HG02642 (cell line): ENCODE measurements around the gene KRT79.
"Not testable (repeated sequence)": the region's sequence is repeated elsewhere in the genome, so short reads cannot be mapped to it uniquely, and the experiment has no call there.

Experiments used
- ATAC-seq: cut with Tn5 transposase; IDR thresholded peaks from one replicate; pipeline ENCODE4 v1.9.1; 2021; ENCODE audit warnings: mild to moderate bottlenecking; ENCODE audit not compliant: unreplicated experiment, poor library complexity

KRT79 gene

DNA sequence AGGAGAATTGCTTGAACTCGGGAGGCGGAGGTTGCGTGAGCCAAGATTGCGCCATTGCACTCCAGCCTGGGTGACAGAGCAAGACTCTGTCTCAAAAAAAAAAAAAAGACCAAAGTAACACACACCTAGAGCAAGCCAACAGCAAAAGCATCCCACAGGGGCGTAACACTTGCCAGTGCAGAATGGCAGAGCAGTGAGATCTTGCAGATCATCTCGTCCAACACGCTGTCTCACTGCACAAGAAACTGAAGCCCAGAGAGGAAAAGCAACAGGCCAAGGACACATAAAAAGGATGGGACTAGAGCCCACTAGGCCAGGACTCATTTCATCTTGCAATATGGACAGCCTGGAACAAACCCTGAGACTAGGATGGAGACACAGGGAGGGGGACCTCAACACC is 27.4 kb upstream of the KRT79 start:
- no peak for ATAC-seq

DNA sequence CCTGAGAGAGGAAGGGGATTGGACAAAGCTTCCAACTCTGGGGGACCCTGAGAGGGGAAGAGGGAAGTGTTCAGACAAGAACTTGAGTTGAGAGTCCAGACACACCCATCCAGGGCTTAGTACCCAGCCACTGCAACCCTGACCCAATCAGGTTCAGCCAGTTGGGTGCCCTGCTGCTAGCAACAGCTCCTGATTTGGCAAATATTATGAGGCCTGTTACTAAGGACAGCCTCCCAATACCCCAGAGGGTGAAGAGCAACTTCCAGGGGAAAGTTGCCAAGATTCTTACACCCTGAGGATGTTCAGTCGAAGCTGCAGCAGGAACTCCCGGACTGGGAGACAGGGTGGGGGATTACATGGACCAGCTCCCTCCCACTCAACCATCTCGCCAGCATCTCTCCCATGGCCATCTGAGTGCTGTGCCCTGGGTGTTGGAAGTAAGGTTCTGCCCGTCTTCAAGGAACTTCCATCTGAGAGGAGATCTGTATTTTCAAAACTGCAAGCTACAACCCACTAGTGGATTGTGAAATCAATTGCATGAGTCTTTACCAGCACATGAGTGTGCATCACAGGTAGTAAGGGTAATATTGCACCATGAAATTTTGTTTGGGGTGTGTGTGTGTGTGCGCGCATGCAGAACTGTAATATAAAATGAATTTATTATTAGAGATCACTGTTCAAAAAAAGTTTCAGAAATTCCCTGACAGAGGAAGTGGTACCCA is 26.2 kb upstream of the KRT79 start:
- ATAC-seq = no peak

DNA sequence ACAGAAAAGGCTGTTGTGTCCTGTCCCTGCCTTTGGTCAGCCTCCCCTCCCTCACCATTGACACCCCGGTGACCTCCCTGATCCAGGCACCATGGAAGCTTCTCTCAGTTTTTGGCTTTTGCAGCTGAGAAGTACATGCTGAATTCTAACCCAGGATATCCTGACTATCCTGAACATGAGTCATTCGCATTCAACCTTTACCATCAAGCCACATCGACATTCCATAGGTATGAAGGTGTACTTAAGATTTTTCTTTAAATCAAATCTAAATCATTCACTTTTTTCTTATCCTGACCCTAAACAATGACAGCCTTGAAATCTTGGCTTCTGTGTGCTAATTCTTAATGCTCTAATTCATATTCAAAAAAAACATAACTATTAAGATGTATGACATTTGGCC is 23.4 kb upstream of the KRT79 start:
- ATAC-seq = no peak

DNA sequence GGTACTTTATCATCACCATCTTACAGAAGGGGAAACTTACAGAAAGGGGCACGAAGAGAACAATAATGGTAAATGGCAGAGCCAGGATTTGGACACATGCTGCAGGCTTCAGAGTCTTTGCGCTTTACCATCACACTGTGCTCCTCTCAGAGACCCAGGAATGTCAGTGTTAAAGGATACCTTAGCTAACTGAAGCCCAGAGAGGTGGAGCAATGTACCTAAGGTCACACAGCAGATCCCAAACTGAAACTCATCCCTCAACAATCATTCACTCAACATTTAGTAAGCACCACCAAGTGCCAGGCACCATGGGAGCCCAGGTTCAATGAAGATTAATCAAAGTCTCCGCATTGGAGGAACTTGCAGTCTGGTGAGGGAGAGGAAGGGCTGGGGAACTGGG is 22.7 kb upstream of the KRT79 start:
- no peak for ATAC-seq

DNA sequence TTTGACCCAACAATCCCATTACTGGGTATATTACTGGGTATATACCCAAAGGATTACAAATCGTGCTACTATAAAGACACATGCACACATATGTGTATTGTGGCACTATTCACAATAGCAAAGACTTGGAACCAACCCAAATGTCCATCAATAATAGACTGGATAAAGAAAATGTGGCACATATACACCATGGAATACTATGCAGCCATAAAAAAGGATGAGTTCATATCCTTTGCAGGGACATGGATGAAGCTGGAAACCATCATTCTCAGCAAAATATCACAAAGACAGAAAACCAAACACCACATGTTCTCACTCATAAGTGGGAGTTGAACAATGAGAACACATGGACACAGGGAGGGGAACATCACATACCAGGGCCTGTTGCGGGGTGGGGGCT is 22.0 kb upstream of the KRT79 start:
- not testable (repeated sequence) for ATAC-seq

DNA sequence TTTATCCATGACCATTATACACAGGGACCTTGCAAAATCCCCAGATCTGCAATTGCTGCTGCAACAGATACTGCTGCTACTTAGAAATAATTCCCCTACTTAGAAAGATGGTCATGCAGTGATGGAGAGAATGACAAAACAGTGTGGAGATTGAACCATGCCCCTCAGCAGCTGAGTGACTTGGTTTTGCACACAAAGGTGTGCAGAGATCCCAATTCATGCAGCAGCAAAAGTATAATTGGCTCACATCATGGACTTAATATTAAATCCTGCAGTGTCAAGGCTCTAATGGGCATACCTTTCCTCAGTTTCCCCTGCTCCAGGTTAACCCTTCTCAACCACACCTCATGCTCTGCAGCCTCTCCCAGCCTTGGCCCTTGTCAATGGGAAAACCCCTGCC is 17.7 kb upstream of the KRT79 start:
- ATAC-seq = no peak

DNA sequence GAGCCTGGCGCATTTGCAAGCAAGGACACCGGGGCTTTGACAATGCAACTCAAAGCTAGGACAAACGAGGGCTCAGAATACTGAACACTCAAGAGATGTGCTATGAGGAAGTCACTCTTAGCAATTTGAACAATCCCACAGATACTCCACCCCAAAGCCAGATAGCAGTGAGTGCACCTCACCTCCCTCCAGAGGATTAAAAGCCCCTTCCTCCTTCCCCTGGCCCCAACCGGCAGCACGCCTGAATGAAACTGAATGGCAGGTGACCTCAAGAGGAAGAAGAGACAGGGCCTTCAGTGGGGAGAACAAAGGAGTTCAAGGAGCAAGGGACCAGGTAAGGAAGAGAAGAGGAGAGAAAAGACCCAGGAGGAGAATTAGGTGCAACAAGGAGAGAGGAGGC is 16.6 kb upstream of the KRT79 start:
- ATAC-seq = no peak

DNA sequence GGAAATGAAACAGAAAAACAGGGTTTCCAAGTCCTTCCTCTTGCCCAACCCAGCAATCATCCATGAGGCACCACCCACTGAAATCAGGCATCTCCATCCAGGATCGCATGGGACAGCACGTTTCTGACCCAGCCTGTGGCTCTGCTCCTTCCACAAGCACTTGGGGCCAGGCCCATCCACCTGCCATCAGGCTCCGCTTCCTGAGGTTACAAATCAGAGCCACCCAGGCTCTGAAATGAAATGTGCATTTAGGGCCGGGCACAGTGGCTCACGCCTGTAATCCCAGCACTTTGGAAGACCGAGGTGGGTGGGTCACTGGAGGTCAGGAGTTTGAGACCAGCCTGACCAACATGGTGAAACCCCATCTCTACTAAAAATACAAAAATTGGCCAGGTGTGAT is 15.4 kb upstream of the KRT79 start:
- ATAC-seq = no peak

DNA sequence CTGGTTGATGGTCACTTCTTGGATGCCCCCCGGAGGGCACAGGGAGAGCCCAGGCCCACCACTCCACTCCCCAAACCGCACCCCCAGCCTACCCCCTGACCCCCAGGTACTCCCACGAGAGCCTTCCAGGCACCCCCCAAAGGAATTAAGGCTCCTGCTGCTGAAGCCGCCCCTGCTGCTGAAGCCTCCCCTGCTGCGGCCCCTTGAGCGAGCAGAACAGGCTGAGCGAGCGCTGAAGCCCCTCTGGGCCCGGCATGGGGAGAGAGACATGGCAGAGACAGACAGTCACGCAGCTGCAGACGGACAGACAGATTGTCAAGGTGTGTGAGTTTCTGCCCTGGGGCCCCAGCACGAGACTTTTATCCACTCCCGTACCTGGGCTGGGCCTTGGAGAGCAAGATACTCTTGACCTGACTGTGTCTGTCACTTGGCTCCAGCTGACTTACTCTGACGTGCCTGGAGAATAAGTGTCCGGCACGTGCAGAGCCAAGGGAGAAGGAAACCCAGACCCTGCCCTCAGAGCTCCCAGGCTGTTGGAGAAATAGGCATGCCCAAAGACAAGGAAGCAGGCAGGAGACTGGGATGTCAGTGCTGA is 14.6 kb upstream of the KRT79 start, which contains the start of gene KRT78:
TSS of gene KRT78 (minus strand) at position 334 of the 595 bp plus-strand sequence. CDS start at position 270, 64 bp downstream.
- ATAC-seq = no peak

DNA sequence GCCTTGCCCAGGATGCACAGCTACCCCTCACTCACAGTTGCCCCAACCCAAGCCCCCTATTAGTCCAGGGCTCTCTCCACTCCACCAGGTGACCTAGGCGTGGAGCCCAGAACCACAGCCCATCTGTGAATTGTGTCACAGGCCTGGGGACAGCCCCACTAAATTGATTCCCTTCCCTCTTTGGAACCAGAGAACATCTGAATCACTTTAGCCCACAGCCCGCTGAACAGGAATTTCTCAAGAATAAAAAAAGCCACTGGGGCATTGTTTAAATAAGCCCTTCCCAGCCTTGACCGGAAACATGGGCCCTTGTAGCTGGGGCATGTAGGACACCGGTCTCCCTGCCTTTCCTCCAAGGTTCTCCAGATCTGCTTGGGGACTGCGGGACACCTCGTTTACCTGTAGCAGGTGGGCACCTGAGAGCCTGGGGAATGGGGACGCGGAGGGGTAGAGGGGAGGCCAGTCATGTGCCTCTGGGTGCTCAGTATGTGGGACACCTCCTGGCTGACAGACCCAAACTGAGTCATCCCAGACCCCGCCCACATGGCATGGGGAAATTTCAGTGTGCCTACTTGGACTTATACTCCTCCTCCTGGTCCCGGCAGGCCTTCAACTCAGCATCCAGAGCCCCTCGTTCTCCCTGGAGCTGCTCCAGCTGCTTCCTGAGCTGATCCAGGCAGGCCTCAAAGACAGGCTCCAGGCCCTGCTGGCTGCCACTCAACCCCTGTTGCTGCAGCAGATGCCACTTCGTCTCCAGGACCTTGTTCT is 13.4 kb upstream of the KRT79 start:
- ATAC-seq = no peak

DNA sequence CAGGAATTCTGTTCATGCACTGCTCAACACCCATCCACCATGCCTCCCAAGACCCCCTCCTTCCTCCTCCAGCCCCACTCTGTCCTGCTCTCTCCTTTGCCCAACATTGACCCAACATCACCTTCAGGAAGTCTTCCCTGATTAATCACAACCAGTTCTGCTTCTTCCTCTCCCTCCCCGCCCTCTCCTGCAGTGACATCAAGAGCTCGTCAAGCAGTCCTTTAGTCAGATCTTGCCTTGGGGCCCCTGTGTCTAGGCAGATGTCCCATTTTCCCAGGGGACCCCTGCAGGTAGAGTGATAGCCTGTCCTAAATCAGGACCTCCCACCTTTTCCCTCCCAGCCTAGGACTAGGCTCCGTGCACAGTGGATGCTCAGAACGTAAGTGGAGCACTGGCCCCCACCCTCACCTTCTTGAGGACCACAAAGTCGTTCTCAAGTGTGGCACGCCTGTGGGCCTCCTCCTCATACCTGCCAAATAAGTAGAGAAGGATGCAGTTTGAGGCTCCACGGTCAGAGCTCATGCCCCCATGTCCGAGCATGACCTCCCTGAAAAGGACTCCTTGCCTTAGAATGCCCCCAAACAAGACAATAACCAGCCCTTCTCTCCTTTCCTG is 12.4 kb upstream of the KRT79 start:
- ATAC-seq = no peak

DNA sequence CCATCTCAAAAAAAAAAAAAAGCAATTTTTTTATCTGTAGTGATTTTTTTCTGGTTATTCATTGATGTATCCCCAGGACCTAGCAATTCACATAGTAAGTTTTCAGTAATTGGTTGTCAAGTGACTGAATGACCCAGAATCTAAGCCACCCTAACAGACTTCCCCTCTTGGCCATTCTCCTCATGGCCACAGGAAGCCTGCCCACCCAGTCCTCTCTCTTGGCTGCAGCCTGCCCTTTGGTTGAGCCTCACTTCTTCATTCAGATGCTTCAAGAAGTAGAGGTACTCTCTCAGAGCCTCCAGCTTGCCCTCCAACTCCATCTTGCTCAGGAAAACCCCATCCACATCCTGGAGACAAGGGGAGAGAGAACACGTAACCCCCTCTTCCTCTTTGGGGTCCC is 11.8 kb upstream of the KRT79 start:
- ATAC-seq = no peak

DNA sequence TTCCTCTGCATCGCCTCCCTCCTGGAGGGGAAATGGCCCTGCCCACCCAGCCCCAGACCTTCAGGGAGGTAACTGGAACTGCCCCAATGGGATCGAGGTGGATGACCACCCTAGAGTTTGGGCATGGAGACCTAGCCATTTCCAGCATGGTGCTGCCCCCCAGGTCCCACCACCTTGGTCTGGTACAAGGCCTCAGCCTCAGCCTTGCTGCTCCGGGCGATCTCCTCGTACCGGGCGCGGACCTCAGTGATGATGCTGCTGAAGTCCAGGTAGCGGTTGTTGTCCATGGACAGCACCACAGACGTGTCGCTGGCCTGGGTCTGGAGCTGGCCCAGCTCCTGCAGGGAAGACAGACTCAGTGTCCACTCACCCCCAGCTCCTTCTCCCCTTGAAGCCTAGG is 10.3 kb upstream of the KRT79 start:
- ATAC-seq = no peak

DNA sequence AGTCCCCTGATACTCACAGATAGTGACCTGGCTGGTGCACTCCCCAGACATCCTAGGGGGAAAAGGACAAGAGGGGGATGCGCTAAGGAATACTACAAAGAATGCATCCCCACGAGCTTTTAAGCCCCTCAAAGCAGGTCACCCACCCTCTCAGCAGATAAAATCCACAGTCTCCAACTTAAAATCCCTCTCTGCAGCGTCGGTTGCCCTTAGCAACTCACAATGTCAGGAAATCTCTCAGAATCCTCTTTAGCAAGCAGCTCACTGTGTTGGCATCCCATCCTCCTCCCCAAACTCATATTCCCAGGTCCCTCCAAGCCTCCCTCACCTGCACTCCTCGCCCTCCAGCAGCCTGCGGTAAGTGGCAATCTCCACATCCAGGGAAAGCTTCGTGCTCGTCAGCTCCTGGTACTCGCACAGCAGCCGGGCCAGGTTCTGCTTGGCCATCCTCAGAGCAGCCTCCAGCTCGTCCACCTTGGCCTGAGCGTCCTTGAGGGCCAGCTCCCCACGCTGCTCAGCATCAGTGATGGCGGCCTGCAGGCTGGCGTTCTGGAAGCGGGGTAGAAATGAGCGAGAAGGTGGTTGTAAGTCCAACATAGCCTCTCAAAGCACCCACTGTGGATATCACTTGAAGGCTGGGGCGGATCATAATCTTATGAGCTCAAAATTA is 5.5 kb upstream of the KRT79 start:
- no peak for ATAC-seq

DNA sequence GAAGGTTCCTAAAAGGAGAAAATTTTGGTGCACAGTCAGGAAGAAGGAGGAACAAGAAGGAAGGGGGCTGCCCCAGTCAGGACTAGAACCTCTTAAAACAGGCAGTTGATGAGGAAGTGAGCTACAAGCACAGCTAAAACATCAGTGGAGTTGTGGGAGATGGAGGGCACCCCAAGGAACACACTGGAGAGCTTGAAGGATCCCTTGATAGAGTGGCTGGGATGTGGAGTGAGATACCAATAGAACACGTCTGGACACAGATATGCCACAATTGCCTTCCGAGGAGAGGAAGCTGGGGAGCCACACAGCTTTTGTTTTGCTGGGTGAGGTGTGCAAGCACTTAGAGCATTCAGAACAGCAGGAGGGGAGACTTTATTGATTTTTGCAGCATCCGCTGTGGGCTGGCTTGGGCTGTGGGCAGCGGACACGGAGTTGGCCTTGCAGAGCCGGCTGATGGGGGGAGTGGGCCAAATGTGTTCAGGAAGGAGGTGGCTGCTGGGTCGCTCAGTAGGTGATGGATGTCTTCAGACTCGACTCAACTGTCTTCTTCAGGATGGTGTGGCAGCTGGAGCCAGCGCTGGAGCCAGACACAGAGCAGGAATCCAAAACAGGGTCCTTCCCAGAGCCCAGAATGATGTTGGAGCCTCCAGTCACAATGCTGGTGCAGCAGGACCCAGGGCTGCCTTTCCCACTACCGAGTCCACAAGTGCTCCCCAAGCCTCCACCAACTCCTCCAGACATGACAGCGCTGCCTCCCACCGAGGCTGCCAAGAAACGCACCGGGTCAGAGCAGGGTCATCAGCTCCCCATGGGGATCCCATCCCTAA is 4.7 kb upstream of the KRT79 start:
- no peak for ATAC-seq

DNA sequence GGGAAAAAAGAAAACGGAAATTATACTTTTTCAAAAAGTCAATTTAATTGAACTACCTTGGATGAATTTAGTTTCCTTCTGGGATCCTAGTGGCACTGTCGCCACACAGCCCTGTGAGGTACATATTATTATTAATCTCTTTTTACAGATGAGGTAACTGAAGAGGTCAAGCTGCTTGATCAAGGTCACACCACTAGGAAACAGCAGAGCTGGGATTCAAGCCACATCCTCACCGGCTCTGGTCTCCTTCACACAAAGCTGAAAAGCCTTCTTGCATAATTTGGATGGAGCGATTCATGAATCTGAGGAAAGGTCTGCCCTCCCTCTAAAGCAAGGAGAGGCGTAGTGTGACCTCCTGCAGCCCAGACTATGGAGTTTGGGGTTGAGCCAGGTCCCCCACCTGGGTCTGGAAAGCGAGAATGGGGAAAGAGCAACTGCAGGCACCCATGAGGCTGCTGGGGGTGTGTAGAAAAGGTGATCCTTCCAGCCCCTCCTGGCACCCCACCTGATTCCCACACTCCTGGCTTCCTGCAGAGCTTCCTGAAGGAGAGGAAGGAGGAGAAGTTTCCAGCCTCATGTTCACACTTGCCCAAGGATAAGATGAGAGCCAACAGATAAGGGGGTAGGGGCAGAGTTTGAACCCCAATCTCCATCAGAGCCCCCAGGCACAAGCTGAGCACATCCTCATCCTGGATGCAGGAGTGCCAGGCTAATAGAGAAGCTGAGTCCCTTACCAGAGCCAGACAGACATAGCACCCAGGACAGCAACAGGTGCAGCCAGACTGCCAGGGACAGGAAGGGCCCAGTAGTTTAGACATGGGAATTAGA is 3.9 kb upstream of the KRT79 start:
- ATAC-seq = no peak

DNA sequence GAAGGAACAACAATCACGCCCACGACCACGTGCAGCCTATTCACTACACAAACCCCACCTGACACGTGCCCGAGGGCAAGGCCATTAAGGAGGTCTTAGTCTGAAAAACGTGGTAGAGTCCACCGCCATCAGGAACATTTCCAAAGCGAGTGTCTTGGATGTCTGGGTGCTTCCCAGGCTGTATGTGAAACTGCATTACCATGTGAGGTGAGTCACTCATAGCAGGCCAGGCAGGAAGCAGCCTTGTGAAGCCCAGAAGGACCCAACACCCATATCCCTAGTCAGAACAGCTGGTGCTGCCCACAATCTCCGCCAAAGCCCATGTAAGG is 3.3 kb upstream of the KRT79 start:
- no peak for ATAC-seq

DNA sequence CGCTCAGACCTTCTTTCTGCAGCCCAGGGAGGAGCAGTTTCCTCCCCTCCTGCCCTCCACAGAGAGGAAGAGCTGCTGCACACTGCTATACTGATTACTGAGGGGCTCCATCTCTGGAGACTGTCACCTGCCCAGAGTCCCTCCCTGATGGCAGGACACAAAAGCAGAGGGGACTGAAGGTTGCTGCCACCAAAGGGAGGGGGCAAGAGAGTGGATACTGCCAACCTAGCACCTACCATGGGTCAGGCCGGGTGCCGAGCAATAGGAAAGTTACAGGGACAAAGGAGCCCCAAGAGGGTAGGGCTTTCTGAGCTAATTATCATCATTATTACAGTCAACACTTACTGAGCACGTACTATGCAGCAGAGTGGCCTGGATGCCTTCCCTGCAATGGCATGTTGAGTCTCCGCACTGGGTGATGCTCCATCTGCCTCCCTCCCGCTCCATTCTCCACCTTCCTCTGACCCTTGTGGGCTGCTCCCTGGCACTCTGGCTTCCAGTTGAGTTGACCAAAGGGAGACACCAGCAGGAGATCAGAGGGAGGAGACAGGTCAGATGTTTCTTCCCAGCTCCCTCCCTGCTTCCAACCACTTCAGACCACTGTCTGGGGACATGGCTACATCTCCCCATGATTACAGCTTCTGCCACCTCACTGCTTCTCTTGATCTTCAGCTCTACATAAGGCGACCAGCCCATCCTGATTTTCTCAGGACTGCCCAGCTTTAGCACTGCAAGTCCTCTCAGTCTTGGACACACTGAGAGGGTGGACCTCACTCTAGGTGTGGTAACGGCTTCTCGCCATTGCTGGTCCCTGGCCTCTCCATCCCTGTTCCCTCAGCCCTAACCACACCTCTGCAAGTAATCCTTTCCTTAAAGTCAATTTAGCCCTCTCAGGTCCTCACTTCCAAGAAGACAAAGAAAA is 2.6 kb upstream of the KRT79 start:
- no peak for ATAC-seq
